OCI-LY7 (cell line): Measurements from ENCODE around the gene RNF111. TPM values are rescaled to one million over a fixed set of nuclear protein-coding genes. Genes with fewer than 3 reads are reported as not detected.

Experiments
- BruUV-seq: library from RNA; stranded (reverse); fragments of 400-500 nt; replicated peaks from 2 replicates; lab custom pipeline; 2021; lab: Mats Ljungman, UMichigan
- CTCF ChIA-PET: fragments of 300-600 bp; sonication (Branson Sonifier 250); formaldehyde crosslinking; loops from one replicate; lab custom pipeline; 2022; ENCODE audit warnings: antibody characterized with exemption; ENCODE audit not compliant: unreplicated experiment; lab: Charles Lee
- POLR2A ChIA-PET: fragments of 300-600 bp; sonication (Branson Sonifier 250); formaldehyde crosslinking; loops from one replicate; lab custom pipeline; 2022; ENCODE audit warnings: antibody characterized with exemption; lab: Charles Lee
- DNase-seq: peaks from one replicate; pipeline ENCODE4 v3.0.0-alpha.2; 2015; ENCODE audit warnings: low spot score
- H2AFZ ChIP-seq: fragments of 200-600 bp; sonication (generic), shearing (Covaris generic); 2 replicates; pipeline ENCODE4 v1.6.1; 2014; ENCODE audit warnings: mild to moderate bottlenecking, antibody characterized with exemption, low read length, moderate library complexity
- H3K27ac ChIP-seq: fragments of 200-600 bp; sonication (generic); 2 replicates; pipeline ENCODE4 v1.5.1; 2014; ENCODE audit warnings: mixed run types, low read depth, mild to moderate bottlenecking, moderate library complexity, low read length, inconsistent platforms; ENCODE audit not compliant: poor library complexity, severe bottlenecking
- H3K36me3 ChIP-seq: fragments of 200-600 bp; sonication (generic); 2 replicates; pipeline ENCODE4 v1.6.1; 2014; ENCODE audit warnings: mild to moderate bottlenecking, antibody characterized with exemption, low read length, moderate library complexity, mixed read lengths; ENCODE audit not compliant: insufficient read depth
- H3K4me1 ChIP-seq: fragments of 200-600 bp; sonication (generic); 2 replicates; pipeline ENCODE4 v1.5.1; 2014; ENCODE audit warnings: mild to moderate bottlenecking, low read length; ENCODE audit not compliant: insufficient read depth, poor library complexity, severe bottlenecking
- H3K4me2 ChIP-seq: fragments of 200-600 bp; sonication (generic); 2 replicates; pipeline ENCODE4 v1.6.1; 2014; ENCODE audit warnings: mild to moderate bottlenecking, low read length
- H3K4me3 ChIP-seq: fragments of 200-600 bp; sonication (generic); 2 replicates; pipeline ENCODE4 v1.5.1; 2014; ENCODE audit warnings: mild to moderate bottlenecking, low read depth, low read length; ENCODE audit not compliant: poor library complexity, severe bottlenecking
- H3K79me2 ChIP-seq: fragments of 200-600 bp; sonication (generic); 2 replicates; pipeline ENCODE4 v1.6.1; 2016; ENCODE audit warnings: low read depth, mild to moderate bottlenecking, low read length, moderate library complexity, mixed read lengths; ENCODE audit not compliant: insufficient read depth
- H3K9me2 ChIP-seq: fragments of 200-600 bp; sonication (generic); 2 replicates; pipeline ENCODE4 v1.6.1; 2016; ENCODE audit warnings: mild to moderate bottlenecking, low read length, mixed read lengths; ENCODE audit not compliant: insufficient read depth
- H3K9me3 ChIP-seq: fragments of 200-600 bp; sonication (generic); 2 replicates; pipeline ENCODE4 v1.6.1; 2014; ENCODE audit warnings: mild to moderate bottlenecking, mixed run types, low read length, mixed read lengths
- H4K20me1 ChIP-seq: fragments of 200-600 bp; sonication (generic); 2 replicates; pipeline ENCODE4 v1.6.1; 2014; ENCODE audit warnings: mild to moderate bottlenecking, antibody characterized with exemption, low read length, moderate library complexity, mixed read lengths; ENCODE audit not compliant: insufficient read depth
- CTCF ChIP-seq: fragments of 200-600 bp; sonication (generic); conservative IDR thresholded peaks from 2 replicates; pipeline ENCODE4 v1.5.1; 2014; ENCODE audit warnings: mild to moderate bottlenecking, antibody characterized with exemption, low read length, moderate library complexity, mixed read lengths
- EZH2phosphoT487 ChIP-seq: fragments of 200-600 bp; sonication (generic); IDR thresholded peaks from 2 replicates; pipeline ENCODE4 v1.6.1; 2018; ENCODE audit warnings: low read depth, borderline replicate concordance, mild to moderate bottlenecking, mixed run types, antibody characterized with exemption, low read length, moderate library complexity, mixed read lengths
- intact Hi-C: fragments of 100-400 bp; cut with micrococcal nuclease; formaldehyde crosslinking; loops from one replicate; pipeline ENCODE4 v1.10.0; 2022; ENCODE audit not compliant: unreplicated experiment
- total RNA-seq, 2 experiments: library from RNA; depleted of rRNA in 1 of 2; stranded (reverse); fragments of >200 nt in 1 of 2; shearing (Covaris generic) in 1 of 2; gene quantifications; 2 replicates each; pipeline ENCODE4 v1.2.3, GENCODE V29; 2014 to 2022

Gene RNF111
- total RNA-seq, 2 experiments from 2014 or later = 19.2 to 42.7 TPM

- TSS peak; percentile 14 for BruUV-seq
- Histone ChIP-seq H2AFZ (no peak overlapping the region), H3K27ac (no peak overlapping the region), H3K4me2 (no peak overlapping the region), H3K4me1 (no peaks in the 10 kb centered on the region), H3K9me2 (no peaks in the 10 kb centered on the region), H3K79me2 (no peaks in the 10 kb centered on the region; the same call in 1 of the 2 replicates), H3K36me3 (peaks cover 98% of the 10 kb centered on the region), H3K4me3 (no peak overlapping the region), H4K20me1 (no peaks in the 10 kb centered on the region), H3K9me3 (no peaks in the 10 kb centered on the region)
- TF ChIP-seq EZH2phosphoT487 (no peak), CTCF (no peak)
- CTCF ChIA-PET = no interaction called here
- no peak for DNase-seq
- intact Hi-C loops = no loop called here
- POLR2A ChIA-PET = interaction anchor here (0.5 to 2.0 kb wide), 3 partner anchors 9 to 14 kb away, joined by 3 to 5 read pairs (median 4); no protein-coding TSS in a partner anchor
Measured at GRCh38 chr15:59059076-59059597, 71.7 kb downstream of the RNF111 start.

GRCh38 chr15:59060348-59060747 lies 72.9 kb downstream of the RNF111 start:
- BruUV-seq = no TSS peak
- Histone ChIP-seq H2AFZ (no peak overlapping the region), H3K27ac (no peak overlapping the region), H3K4me3 (no peak overlapping the region), H3K4me2 (no peak overlapping the region), H3K9me3 (no peaks in the 10 kb centered on the region), H3K4me1 (no peaks in the 10 kb centered on the region), H4K20me1 (no peaks in the 10 kb centered on the region), H3K79me2 (no peaks in the 10 kb centered on the region; the same call in 1 of the 2 replicates), H3K36me3 (peaks cover 97% of the 10 kb centered on the region), H3K9me2 (no peaks in the 10 kb centered on the region)
- ChIA-PET CTCF (no interaction called here), POLR2A (no interaction called here)
- intact Hi-C loops = no loop called here
- TF ChIP-seq CTCF = no peak
- TF ChIP-seq EZH2phosphoT487 = no peak
- DNase-seq = no peak

- TF ChIP-seq CTCF (no peak), EZH2phosphoT487 (no peak)
- Histone ChIP-seq H3K4me2 (no peak overlapping the region), H2AFZ (no peak overlapping the region), H3K4me1 (no peaks in the 10 kb centered on the region), H3K4me3 (no peak overlapping the region), H3K9me2 (no peaks in the 10 kb centered on the region), H4K20me1 (no peaks in the 10 kb centered on the region), H3K79me2 (no peaks in the 10 kb centered on the region), H3K27ac (no peak overlapping the region), H3K36me3 (peaks cover 97% of the 10 kb centered on the region), H3K9me3 (no peaks in the 10 kb centered on the region)
- no peak for DNase-seq
- ChIA-PET CTCF (no interaction called here), POLR2A (interaction anchor here (0.6 kb wide), 1 partner anchor 168 kb away, joined by 5 read pairs; no protein-coding TSS in a partner anchor)
- no TSS peak for BruUV-seq
- intact Hi-C loops = no loop called here
Measured at GRCh38 chr15:59063042-59063441, 75.6 kb downstream of the RNF111 start.
